OCI-LY7 (cell line): ENCODE data around the gene FKBP4. TPM values are rescaled to one million over a fixed set of nuclear protein-coding genes. Genes with fewer than 3 reads are reported as not detected.

Experiments used
- BruUV-seq: library from RNA; stranded (reverse); fragments of 400-500 nt; replicated peaks from 2 replicates; lab custom pipeline; 2021; lab: Mats Ljungman, UMichigan
- CTCF ChIA-PET: fragments of 300-600 bp; sonication (Branson Sonifier 250); formaldehyde crosslinking; loops from one replicate; lab custom pipeline; 2022; ENCODE audit warnings: antibody characterized with exemption; ENCODE audit not compliant: unreplicated experiment; lab: Charles Lee
- POLR2A ChIA-PET: fragments of 300-600 bp; sonication (Branson Sonifier 250); formaldehyde crosslinking; loops from one replicate; lab custom pipeline; 2022; ENCODE audit warnings: antibody characterized with exemption; lab: Charles Lee
- DNase-seq: peaks from one replicate; pipeline ENCODE4 v3.0.0-alpha.2; 2015; ENCODE audit warnings: low spot score
- H2AFZ ChIP-seq: fragments of 200-600 bp; sonication (generic), shearing (Covaris generic); 2 replicates; pipeline ENCODE4 v1.6.1; 2014; ENCODE audit warnings: mild to moderate bottlenecking, antibody characterized with exemption, low read length, moderate library complexity
- H3K27ac ChIP-seq: fragments of 200-600 bp; sonication (generic); 2 replicates; pipeline ENCODE4 v1.5.1; 2014; ENCODE audit warnings: mixed run types, low read depth, mild to moderate bottlenecking, moderate library complexity, low read length, inconsistent platforms; ENCODE audit not compliant: poor library complexity, severe bottlenecking
- H3K36me3 ChIP-seq: fragments of 200-600 bp; sonication (generic); 2 replicates; pipeline ENCODE4 v1.6.1; 2014; ENCODE audit warnings: mild to moderate bottlenecking, antibody characterized with exemption, low read length, moderate library complexity, mixed read lengths; ENCODE audit not compliant: insufficient read depth
- H3K4me1 ChIP-seq: fragments of 200-600 bp; sonication (generic); 2 replicates; pipeline ENCODE4 v1.5.1; 2014; ENCODE audit warnings: mild to moderate bottlenecking, low read length; ENCODE audit not compliant: insufficient read depth, poor library complexity, severe bottlenecking
- H3K4me2 ChIP-seq: fragments of 200-600 bp; sonication (generic); 2 replicates; pipeline ENCODE4 v1.6.1; 2014; ENCODE audit warnings: mild to moderate bottlenecking, low read length
- H3K4me3 ChIP-seq: fragments of 200-600 bp; sonication (generic); 2 replicates; pipeline ENCODE4 v1.5.1; 2014; ENCODE audit warnings: mild to moderate bottlenecking, low read depth, low read length; ENCODE audit not compliant: poor library complexity, severe bottlenecking
- H3K79me2 ChIP-seq: fragments of 200-600 bp; sonication (generic); 2 replicates; pipeline ENCODE4 v1.6.1; 2016; ENCODE audit warnings: low read depth, mild to moderate bottlenecking, low read length, moderate library complexity, mixed read lengths; ENCODE audit not compliant: insufficient read depth
- H3K9me2 ChIP-seq: fragments of 200-600 bp; sonication (generic); 2 replicates; pipeline ENCODE4 v1.6.1; 2016; ENCODE audit warnings: mild to moderate bottlenecking, low read length, mixed read lengths; ENCODE audit not compliant: insufficient read depth
- H3K9me3 ChIP-seq: fragments of 200-600 bp; sonication (generic); 2 replicates; pipeline ENCODE4 v1.6.1; 2014; ENCODE audit warnings: mild to moderate bottlenecking, mixed run types, low read length, mixed read lengths
- H4K20me1 ChIP-seq: fragments of 200-600 bp; sonication (generic); 2 replicates; pipeline ENCODE4 v1.6.1; 2014; ENCODE audit warnings: mild to moderate bottlenecking, antibody characterized with exemption, low read length, moderate library complexity, mixed read lengths; ENCODE audit not compliant: insufficient read depth
- CTCF ChIP-seq: fragments of 200-600 bp; sonication (generic); conservative IDR thresholded peaks from 2 replicates; pipeline ENCODE4 v1.5.1; 2014; ENCODE audit warnings: mild to moderate bottlenecking, antibody characterized with exemption, low read length, moderate library complexity, mixed read lengths
- EZH2phosphoT487 ChIP-seq: fragments of 200-600 bp; sonication (generic); IDR thresholded peaks from 2 replicates; pipeline ENCODE4 v1.6.1; 2018; ENCODE audit warnings: low read depth, borderline replicate concordance, mild to moderate bottlenecking, mixed run types, antibody characterized with exemption, low read length, moderate library complexity, mixed read lengths
- intact Hi-C: fragments of 100-400 bp; cut with micrococcal nuclease; formaldehyde crosslinking; loops from one replicate; pipeline ENCODE4 v1.10.0; 2022; ENCODE audit not compliant: unreplicated experiment
- total RNA-seq, 2 experiments: library from RNA; depleted of rRNA in 1 of 2; stranded (reverse); fragments of >200 nt in 1 of 2; shearing (Covaris generic) in 1 of 2; gene quantifications; 2 replicates each; pipeline ENCODE4 v1.2.3, GENCODE V29; 2014 to 2022

The FKBP4 gene
- total RNA-seq, 2 experiments from 2014 or later = 86.7 to 131 TPM

- DNase-seq = no peak
- Histone ChIP-seq H3K27ac (no peak overlapping the region), H3K36me3 (peaks cover 26% of the 10 kb centered on the region; the same call in 1 of the 2 replicates), H2AFZ (no peak overlapping the region), H3K9me2 (no peaks in the 10 kb centered on the region), H3K79me2 (no peaks in the 10 kb centered on the region), H3K4me1 (no peaks in the 10 kb centered on the region), H3K4me3 (no peak overlapping the region), H4K20me1 (no peaks in the 10 kb centered on the region), H3K4me2 (no peak overlapping the region), H3K9me3 (no peaks in the 10 kb centered on the region)
- intact Hi-C loops = no loop called here
- CTCF ChIA-PET = no interaction called here
- BruUV-seq = no TSS peak
- POLR2A ChIA-PET = interaction anchor here (0.9 kb wide), 1 partner anchor 21 kb away, joined by 3 read pairs; no protein-coding TSS in a partner anchor
- no peak for TF ChIP-seq EZH2phosphoT487
- no peak for TF ChIP-seq CTCF
Measured at GRCh38 chr12:2851931-2852330, 57.2 kb downstream of the FKBP4 start.

GRCh38 chr12:2853626-2854025, 58.9 kb downstream of the FKBP4 start:
- DNase-seq = no peak
- ChIA-PET CTCF (no interaction called here), POLR2A (no interaction called here)
- no peaks in the 10 kb centered on the region for H3K9me2 ChIP-seq
- H4K20me1 ChIP-seq = no peaks in the 10 kb centered on the region
- peak; percentile 56 for TF ChIP-seq CTCF
- no peak for TF ChIP-seq EZH2phosphoT487
- no TSS peak for BruUV-seq
- no peaks in the 10 kb centered on the region for H3K9me3 ChIP-seq
- H3K4me1 ChIP-seq = no peaks in the 10 kb centered on the region
- intact Hi-C loops = no loop called here
- H3K4me2 ChIP-seq = no peak overlapping the region
- H3K79me2 ChIP-seq = no peaks in the 10 kb centered on the region
- H3K36me3 ChIP-seq = peaks cover 43% of the 10 kb centered on the region
- H3K27ac ChIP-seq = no peak overlapping the region
- no peak overlapping the region for H3K4me3 ChIP-seq
- H2AFZ ChIP-seq = no peak overlapping the region

Other genes starting within 250 kb of the FKBP4 start
- 37.4 and 55.2 TPM in 2 replicates for gene ITFG2, start 17.7 kb downstream of the FKBP4 start, total RNA-seq (2014; rRNA removed; shearing (Covaris generic))
- 42.0 and 56.9 TPM in 2 replicates for gene ITFG2, start 17.7 kb downstream of the FKBP4 start, total RNA-seq (2022)
- gene NRIP2, start 40.1 kb downstream of the FKBP4 start, total RNA-seq (2014; rRNA removed; shearing (Covaris generic)) = not detected in 2 replicates
- not detected in 2 replicates for gene NRIP2, start 40.1 kb downstream of the FKBP4 start, total RNA-seq (2022)
- 0.25 TPM in 1 of 2 replicates, not detected in the other for gene TEX52, start 62.1 kb downstream of the FKBP4 start, total RNA-seq (2014; rRNA removed; shearing (Covaris generic))
- 0.29 TPM in 1 of 2 replicates, not detected in the other for gene TEX52, start 62.1 kb downstream of the FKBP4 start, total RNA-seq (2022)
- gene FOXM1, start 82.2 kb downstream of the FKBP4 start, total RNA-seq (2014; rRNA removed; shearing (Covaris generic)) = 91.7 and 109 TPM in 2 replicates
- 173 and 194 TPM in 2 replicates for gene FOXM1, start 82.2 kb downstream of the FKBP4 start, total RNA-seq (2022)
- 35.4 and 48.3 TPM in 2 replicates for gene RHNO1, start 82.3 kb downstream of the FKBP4 start, total RNA-seq (2014; rRNA removed; shearing (Covaris generic))
- 69.8 and 70.6 TPM in 2 replicates for gene RHNO1, start 82.3 kb downstream of the FKBP4 start, total RNA-seq (2022)
- gene TULP3, start 95.9 kb downstream of the FKBP4 start, total RNA-seq (2014; rRNA removed; shearing (Covaris generic)) = 6.9 and 10.7 TPM in 2 replicates
- 9.5 and 11.0 TPM in 2 replicates for gene TULP3, start 95.9 kb downstream of the FKBP4 start, total RNA-seq (2022)
- not detected in 2 replicates for gene TEAD4, start 164.4 kb downstream of the FKBP4 start, total RNA-seq (2014; rRNA removed; shearing (Covaris generic))
- not detected in 2 replicates for gene TEAD4, start 164.4 kb downstream of the FKBP4 start, total RNA-seq (2022)